IMR-90 (cell line): Measurements from ENCODE around the gene B4GALNT3. TPM values are rescaled to one million over a fixed set of nuclear protein-coding genes. Genes with fewer than 3 reads are reported as not detected.

Experiments used
- ATAC-seq: fragments of 200-7000 bp; cut with Tn5 transposase; 2 replicates; pipeline ENCODE4 v1.9.1; 2020; ENCODE audit warnings: low read depth, mild to moderate bottlenecking, moderate library complexity
- BruUV-seq: library from RNA; stranded (reverse); fragments of 400-500 nt; replicated peaks from 2 replicates; lab custom pipeline; 2021; lab: Mats Ljungman, UMichigan
- CTCF ChIA-PET: fragments of 300-600 bp; formaldehyde crosslinking; extraction: SDS; loops from one replicate; lab custom pipeline; 2021; ENCODE audit warnings: antibody characterized with exemption; lab: Yijun Ruan, JAX
- POLR2A ChIA-PET: fragments of 300-600 bp; sonication (Branson Sonifier 250); formaldehyde crosslinking; loops from one replicate; lab custom pipeline; 2022; ENCODE audit warnings: antibody characterized with exemption; ENCODE audit not compliant: unreplicated experiment; lab: Charles Lee
- DNase-seq: peaks from one replicate; pipeline ENCODE4 v3.0.0; 2013
- H2AFZ ChIP-seq: replicated peaks from 2 replicates; pipeline ENCODE3; 2013; ENCODE audit warnings: low read length, mild to moderate bottlenecking; ENCODE audit not compliant: poor library complexity
- H2AK5ac ChIP-seq: 2 replicates; pipeline ENCODE4 v1.6.1; 2013; ENCODE audit warnings: low read depth, low read length, inconsistent platforms
- H2AK9ac ChIP-seq: replicated peaks from 2 replicates; pipeline ENCODE3; 2013; ENCODE audit warnings: mild to moderate bottlenecking, low read depth, low read length, moderate library complexity; ENCODE audit not compliant: poor library complexity
- H2BK120ac ChIP-seq: 2 replicates; pipeline ENCODE4 v1.6.1; 2013; ENCODE audit warnings: low read depth, low read length, inconsistent platforms
- H2BK15ac ChIP-seq: 3 replicates; pipeline ENCODE4 v1.6.1; 2013; ENCODE audit warnings: low read depth, low read length, inconsistent platforms
- H2BK20ac ChIP-seq: 2 replicates; pipeline ENCODE4 v1.6.1; 2013; ENCODE audit warnings: low read depth, mild to moderate bottlenecking, inconsistent platforms, low read length, moderate library complexity
- H2BK5ac ChIP-seq: 2 replicates; pipeline ENCODE4 v1.6.1; 2013; ENCODE audit warnings: mild to moderate bottlenecking, low read depth, low read length, inconsistent platforms; ENCODE audit not compliant: poor library complexity, severe bottlenecking
- H3K14ac ChIP-seq: replicated peaks from 2 replicates; pipeline ENCODE4 v1.6.1; 2013; ENCODE audit warnings: low read depth, low read length, inconsistent platforms
- H3K18ac ChIP-seq: 2 replicates; pipeline ENCODE4 v1.6.1; 2013; ENCODE audit warnings: low read depth, low read length, control low read depth
- H3K23ac ChIP-seq: 2 replicates; pipeline ENCODE4 v1.6.1; 2013; ENCODE audit warnings: low read depth, low read length, inconsistent platforms
- H3K27ac ChIP-seq: 2 replicates; pipeline ENCODE4 v1.5.1; 2013; ENCODE audit warnings: mild to moderate bottlenecking, control low read depth, low read length; ENCODE audit not compliant: insufficient read depth
- H3K27me3 ChIP-seq: 2 replicates; pipeline ENCODE4 v1.6.1; 2013; ENCODE audit warnings: low read length; ENCODE audit not compliant: control insufficient read depth, insufficient read depth
- H3K36me3 ChIP-seq: 2 replicates; pipeline ENCODE4 v1.6.1; 2013; ENCODE audit warnings: low read length, mixed read lengths; ENCODE audit not compliant: control insufficient read depth, insufficient read depth
- H3K4ac ChIP-seq: 2 replicates; pipeline ENCODE4 v1.6.1; 2013; ENCODE audit warnings: low read depth, low read length, inconsistent platforms
- H3K4me1 ChIP-seq: 2 replicates; pipeline ENCODE4 v1.6.1; 2013; ENCODE audit warnings: low read length, mixed read lengths; ENCODE audit not compliant: control insufficient read depth, insufficient read depth
- H3K4me2 ChIP-seq: 2 replicates; pipeline ENCODE4 v1.6.1; 2013; ENCODE audit warnings: low read depth, mild to moderate bottlenecking, control low read depth, low read length, moderate library complexity
- H3K4me3 ChIP-seq: 2 replicates; pipeline ENCODE4 v1.5.1; 2013; ENCODE audit warnings: low read depth, mild to moderate bottlenecking, control low read depth, low read length, moderate library complexity; ENCODE audit not compliant: insufficient read depth
- H3K56ac ChIP-seq: 2 replicates; pipeline ENCODE4 v1.6.1; 2013; ENCODE audit warnings: low read length, inconsistent platforms; ENCODE audit not compliant: insufficient read depth; ENCODE audit errors: extremely low read depth
- H3K79me1 ChIP-seq, 2 experiments: 2 replicates each; pipeline ENCODE4 v1.6.1; 2013; ENCODE audit warnings: low read length in 2 of 2, inconsistent platforms in 1 of 2, low read depth in 1 of 2
- H3K9ac ChIP-seq: 2 replicates; pipeline ENCODE4 v1.6.1; 2013; ENCODE audit warnings: low read depth, low read length, control low read depth
- H3K9me1 ChIP-seq: 2 replicates; pipeline ENCODE4 v1.6.1; 2013; ENCODE audit warnings: low read length, inconsistent platforms; ENCODE audit not compliant: insufficient read depth
- H3K9me3 ChIP-seq: 2 replicates; pipeline ENCODE4 v1.6.1; 2013; ENCODE audit warnings: low read length; ENCODE audit not compliant: control insufficient read depth, insufficient read depth
- H4K20me1 ChIP-seq: 2 replicates; pipeline ENCODE4 v1.6.1; 2013; ENCODE audit warnings: low read length, inconsistent platforms; ENCODE audit not compliant: insufficient read depth
- H4K5ac ChIP-seq: 2 replicates; pipeline ENCODE4 v1.6.1; 2013; ENCODE audit warnings: mild to moderate bottlenecking, low read depth, low read length, control low read depth
- H4K8ac ChIP-seq, 2 experiments: 2 replicates each; pipeline ENCODE4 v1.6.1; 2013; ENCODE audit warnings: low read depth in 2 of 2, low read length in 2 of 2, control low read depth in 1 of 2, inconsistent platforms in 1 of 2
- H4K91ac ChIP-seq: 2 replicates; pipeline ENCODE4 v1.6.1; 2013; ENCODE audit warnings: low read depth, low read length, inconsistent platforms; ENCODE audit not compliant: insufficient read depth
- CEBPB ChIP-seq: IDR thresholded peaks from 2 replicates; pipeline ENCODE4 v1.6.1; 2012; ENCODE audit warnings: low read depth, low read length, improper control_type of control experiment
- CHD1 ChIP-seq: IDR thresholded peaks from 2 replicates; pipeline ENCODE4 v1.6.1; 2012; ENCODE audit warnings: low read depth, low read length, improper control_type of control experiment
- RCOR1 ChIP-seq: IDR thresholded peaks from 2 replicates; pipeline ENCODE4 v1.6.1; 2012; ENCODE audit warnings: mild to moderate bottlenecking, low read length, improper control_type of control experiment; ENCODE audit not compliant: insufficient replicate concordance
- RFX5 ChIP-seq: IDR thresholded peaks from 2 replicates; pipeline ENCODE4 v1.8.0; 2012; ENCODE audit warnings: low read depth, mild to moderate bottlenecking, low read length, moderate library complexity
- WGBS, 2 experiments: methylation state at CpG; one replicate each; pipeline versions ENCODE4 v1.1.5 to v1.1.7; 2013; ENCODE audit warnings: missing lambda C conversion rate in 2 of 2; ENCODE audit not compliant: insufficient read length in 1 of 2; ENCODE audit errors: extremely low coverage in 2 of 2; 5-methylcytosine and 5-hydroxymethylcytosine counted together
- dilution Hi-C: fragments of 300-500 bp; cut with HindIII; formaldehyde crosslinking; loops from one replicate; pipeline ENCODE4 v1.14.3; 2018; ENCODE audit warnings: low sequenced_read_pairs; ENCODE audit not compliant: unreplicated experiment
- in situ Hi-C: fragments of 300-500 bp; cut with MboI; formaldehyde crosslinking; loops from 3 replicates; pipeline ENCODE4 v1.14.3; 2019; ENCODE audit warnings: low sequenced_read_pairs, inconsistent platforms, mixed read lengths
- intact Hi-C: fragments of 100-400 bp; cut with micrococcal nuclease; formaldehyde crosslinking; loops from 2 replicates; pipeline ENCODE4 v1.10.0; 2022
- polyA plus RNA-seq, 3 experiments: library from polyadenylated mRNA; depleted of rRNA; stranded (reverse); fragments of >200 nt; gene quantifications; 2 replicates each; pipeline ENCODE4 v1.2.3, GENCODE V29; 2012; ENCODE audit warnings: low replicate concordance in 1 of 3
- total RNA-seq: library from RNA; depleted of rRNA; stranded (reverse); fragments of >200 nt; gene quantifications from 2 replicates; pipeline ENCODE4 v1.2.3, GENCODE V29; 2012

The B4GALNT3 gene
- total and polyA plus RNA-seq, 2 of the 4 experiments (the other 2 are of a cell fraction), result not detected

DNA sequence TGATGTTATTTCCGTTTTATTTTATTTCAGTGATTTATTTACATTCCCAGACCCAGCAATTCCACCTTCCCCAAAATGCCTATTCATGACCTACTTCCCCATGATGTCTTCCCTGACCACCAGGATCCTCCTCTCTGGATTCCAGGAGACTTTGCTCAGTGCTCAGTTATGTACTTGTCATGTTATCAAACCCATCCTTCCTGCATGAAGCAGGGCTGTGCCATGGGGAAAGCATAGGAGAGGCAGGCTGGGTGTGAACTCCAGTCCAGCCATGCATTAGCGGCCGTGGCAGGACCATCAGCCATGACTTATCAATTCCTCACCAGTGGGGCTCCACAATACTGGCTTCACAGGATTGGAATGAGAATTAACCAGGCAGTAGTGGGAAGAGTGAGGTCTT lies 57.8 kb downstream of the B4GALNT3 start:
- Histone ChIP-seq H3K79me1 (no peaks in the 10 kb centered on the region), H2AK5ac (no peak overlapping the region), H3K27me3 (peaks cover 60% of the 10 kb centered on the region), H3K36me3 (no peaks in the 10 kb centered on the region), H4K91ac (no peak overlapping the region), H2BK5ac (no peak overlapping the region), H2AK9ac (no peak overlapping the region), H3K27ac (no peak overlapping the region), H3K9ac (no peak overlapping the region), H2BK15ac (no peak overlapping the region), H3K14ac (no peak overlapping the region), H4K20me1 (no peaks in the 10 kb centered on the region), H4K8ac (no peak overlapping the region), H3K23ac (no peak overlapping the region), H4K5ac (no peak overlapping the region), H3K18ac (no peak overlapping the region), H3K4me1 (no peaks in the 10 kb centered on the region), H2AFZ (no peak overlapping the region), H2BK120ac (no peak overlapping the region), H2BK20ac (no peak overlapping the region), H3K56ac (no peak overlapping the region), H3K4ac (no peak overlapping the region), H3K4me3 (no peak overlapping the region), H3K9me3 (peaks cover 2% of the 10 kb centered on the region; the same call in 1 of the 2 replicates), H3K4me2 (no peak overlapping the region), H3K9me1 (no peaks in the 10 kb centered on the region)
- in situ Hi-C loops, result no loop called here
- intact Hi-C loops, result no loop called here
- ChIA-PET POLR2A (no interaction called here), CTCF (no interaction called here)
- dilution Hi-C loops, result no loop called here
- no peak for ATAC-seq
- BruUV-seq, result no TSS peak
- DNase-seq, result no peak
- no peak for TF ChIP-seq CEBPB
- no peak for TF ChIP-seq CHD1
- no peak for TF ChIP-seq RCOR1
- TF ChIP-seq RFX5, result no peak
- WGBS, 2 experiments, result no CpG with 5 or more reads among the region's 3 CpGs
